HFFc6 (cell line): Measurements from ENCODE around the gene ARHGAP23. TPM values are rescaled to one million over a fixed set of nuclear protein-coding genes. Genes with fewer than 3 reads are reported as not detected.

Source experiments
- DNase-seq: peaks from one replicate; pipeline ENCODE4 v3.0.0-alpha.2; 2018
- H3K27ac Mint-ChIP-seq: 2 replicates; pipeline ENCODE4 v1.8.0; 2020; ENCODE audit warnings: mild to moderate bottlenecking, mixed read lengths
- H3K27me3 Mint-ChIP-seq: 2 replicates; pipeline ENCODE4 v1.8.0; 2021; ENCODE audit warnings: mild to moderate bottlenecking, moderate library complexity, mixed read lengths; ENCODE audit not compliant: insufficient read depth
- H3K36me3 Mint-ChIP-seq: 2 replicates; pipeline ENCODE4 v1.8.0; 2021; ENCODE audit warnings: low read depth, mixed read lengths
- H3K4me1 Mint-ChIP-seq: 2 replicates; pipeline ENCODE4 v1.8.0; 2020; ENCODE audit warnings: low read depth, mixed read lengths
- H3K4me3 Mint-ChIP-seq: 2 replicates; pipeline ENCODE4 v1.8.0; 2020; ENCODE audit warnings: mild to moderate bottlenecking, moderate library complexity, mixed read lengths
- H3K9me3 Mint-ChIP-seq: 2 replicates; pipeline ENCODE4 v1.8.0; 2020; ENCODE audit warnings: mild to moderate bottlenecking, mixed read lengths
- CTCF ChIP-seq: fragments of 200-600 bp; sonication (generic); IDR thresholded peaks from 2 replicates; pipeline ENCODE4 v1.5.0; 2021; ENCODE audit warnings: antibody characterized with exemption, mild to moderate bottlenecking
- total RNA-seq, 6 experiments: library from RNA; stranded (reverse); fragmentation: NEBNext Ultra II Directional; extraction: Animal tissue kit (Norgen Biotek cat#: 25700); gene quantifications; 2 replicates in 1 of 6; 3 replicates in 5 of 6; pipeline ENCODE4 v1.2.3, GENCODE V29; 2021

The ARHGAP23 gene
- total RNA-seq, 6 experiments from 2014 or later: 206 to 231 (median 224) TPM

GRCh38 chr17:38418062-38418692 is 10.1 kb upstream of the ARHGAP23 start:
- Mint-ChIP-seq H3K27ac (no peak overlapping the region), H3K36me3 (no peaks in the 10 kb centered on the region), H3K4me1 (peaks cover 26% of the 10 kb centered on the region), H3K4me3 (no peak overlapping the region), H3K27me3 (peaks cover 15% of the 10 kb centered on the region), H3K9me3 (no peaks in the 10 kb centered on the region)
- DNase-seq: no peak
- no peak for TF ChIP-seq CTCF

DNA sequence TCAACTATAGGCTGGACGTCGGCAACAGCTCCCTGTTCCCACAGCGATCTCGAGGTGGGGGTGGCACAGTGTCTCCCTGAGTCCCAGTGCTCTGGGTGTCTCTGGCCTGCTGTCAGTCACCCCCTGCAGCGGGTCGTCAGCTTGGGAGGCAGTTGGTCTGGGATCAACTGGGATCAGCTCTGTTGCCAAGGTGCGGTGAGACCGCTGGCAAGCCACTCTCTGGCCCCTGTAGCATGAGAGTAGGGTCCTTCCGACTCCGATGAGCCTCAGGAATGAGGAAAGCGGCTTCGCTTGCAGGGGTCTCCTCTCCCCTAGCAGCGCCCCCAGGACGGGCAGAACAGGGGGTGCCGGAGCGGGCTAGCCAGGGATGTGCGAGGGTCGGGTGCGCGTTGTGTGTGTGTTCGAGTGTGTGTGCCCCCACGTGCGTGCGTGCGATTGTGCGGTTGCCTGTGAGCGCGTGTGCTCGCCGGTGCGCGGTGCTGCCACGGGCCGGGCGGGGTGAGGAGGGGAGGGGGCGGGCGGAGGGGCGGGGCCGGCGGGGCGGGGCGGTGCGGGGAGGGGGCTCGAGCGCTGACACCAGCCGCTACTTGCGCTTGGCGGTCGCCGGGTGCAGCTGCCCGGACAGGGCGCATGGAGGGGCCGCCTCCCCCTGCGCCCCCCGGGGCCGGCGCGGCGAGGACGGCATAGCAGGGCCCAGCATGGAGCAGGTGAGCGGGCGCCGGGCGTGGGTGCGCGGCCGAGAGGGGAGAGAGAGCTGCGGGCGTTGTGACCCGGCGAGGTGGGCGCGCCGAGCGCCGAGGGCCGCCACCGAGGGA is 9.4 kb upstream of the ARHGAP23 start:
- DNase-seq: no peak
- H3K9me3 Mint-ChIP-seq: no peaks in the 10 kb centered on the region
- peaks cover 15% of the 10 kb centered on the region for H3K27me3 Mint-ChIP-seq
- peaks cover 26% of the 10 kb centered on the region for H3K4me1 Mint-ChIP-seq
- peak overlapping the region; percentile 57; the same call in 1 of the 2 replicates for H3K4me3 Mint-ChIP-seq
- no peak for TF ChIP-seq CTCF
- H3K27ac Mint-ChIP-seq: no peak overlapping the region
- H3K36me3 Mint-ChIP-seq: no peaks in the 10 kb centered on the region

GRCh38 chr17:38419508-38419981 is 8.7 kb upstream of the ARHGAP23 start:
- no peaks in the 10 kb centered on the region for H3K36me3 Mint-ChIP-seq
- peaks cover 17% of the 10 kb centered on the region for H3K27me3 Mint-ChIP-seq
- peaks cover 26% of the 10 kb centered on the region for H3K4me1 Mint-ChIP-seq
- TF ChIP-seq CTCF: no peak
- H3K9me3 Mint-ChIP-seq: no peaks in the 10 kb centered on the region
- H3K27ac Mint-ChIP-seq: no peak overlapping the region
- H3K4me3 Mint-ChIP-seq: no peak overlapping the region
- DNase-seq: no peak

DNA sequence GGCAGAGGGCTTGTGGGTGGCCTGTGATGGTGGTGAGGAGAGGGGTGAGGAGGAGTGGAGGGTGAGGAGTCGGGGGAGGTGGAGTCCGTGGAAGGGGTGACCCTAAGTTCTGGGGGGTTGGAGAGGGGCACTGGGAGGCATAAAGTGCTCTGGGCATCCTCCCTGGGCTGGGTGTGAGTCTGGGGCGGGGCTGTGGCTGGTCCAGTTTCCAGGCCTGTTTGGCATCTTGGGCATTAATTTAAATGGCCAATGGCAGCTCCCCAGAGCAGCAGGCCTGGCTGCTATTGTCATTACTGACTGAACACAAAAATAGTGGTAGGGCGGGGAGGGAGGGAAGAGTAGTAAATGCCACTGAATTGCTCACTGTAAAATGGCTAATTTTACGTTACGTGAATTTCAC is 7.7 kb upstream of the ARHGAP23 start:
- Mint-ChIP-seq H3K4me1 (peaks cover 22% of the 10 kb centered on the region), H3K9me3 (no peaks in the 10 kb centered on the region), H3K27ac (no peak overlapping the region), H3K4me3 (no peak overlapping the region), H3K27me3 (peaks cover 17% of the 10 kb centered on the region), H3K36me3 (no peaks in the 10 kb centered on the region)
- DNase-seq: no peak
- no peak for TF ChIP-seq CTCF

DNA sequence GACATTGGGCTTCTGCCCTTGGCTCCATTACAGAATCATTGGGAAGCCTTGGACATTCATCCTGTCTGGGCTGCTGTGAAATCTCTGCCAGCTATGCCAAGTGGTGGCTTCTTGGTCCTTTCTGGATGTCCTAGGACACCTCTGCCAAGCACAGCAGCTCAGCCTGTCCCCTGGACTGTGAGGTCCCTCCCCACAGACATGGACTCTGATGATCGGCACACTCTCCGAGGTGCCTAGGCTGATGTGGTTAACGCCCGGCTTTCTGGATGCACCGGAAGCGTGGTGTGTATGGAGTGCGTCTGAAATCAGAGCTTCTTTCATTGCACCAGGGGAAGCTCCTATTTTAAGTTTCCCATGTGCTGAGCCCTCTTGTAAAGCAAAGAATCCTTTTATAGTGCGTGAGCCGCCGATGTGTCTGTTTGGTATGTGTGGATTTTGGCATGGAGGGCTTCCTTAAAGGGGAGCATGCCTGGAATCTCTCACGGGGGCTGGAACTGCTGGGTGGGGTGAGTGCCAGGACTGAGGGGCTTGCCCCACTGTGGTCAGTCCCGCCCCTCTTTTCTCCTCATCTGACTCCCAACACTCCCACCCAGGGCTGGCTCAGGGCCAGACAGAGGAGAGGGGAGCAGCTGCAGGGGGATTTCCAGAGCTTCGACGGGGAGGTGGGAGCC is 7.0 kb upstream of the ARHGAP23 start:
- DNase-seq: peak; percentile 16
- Mint-ChIP-seq H3K27ac (peak overlapping the region; percentile 59; the same call in 1 of the 2 replicates), H3K27me3 (peaks cover 17% of the 10 kb centered on the region), H3K9me3 (no peaks in the 10 kb centered on the region), H3K4me3 (peak overlapping the region; percentile 46; the same call in 1 of the 2 replicates), H3K36me3 (no peaks in the 10 kb centered on the region), H3K4me1 (peaks cover 27% of the 10 kb centered on the region)
- TF ChIP-seq CTCF: no peak
